ENCODE results near the gene STRAP. TPM values are rescaled to one million over a fixed set of nuclear protein-coding genes. Genes with fewer than 3 reads are reported as not detected.
A peak's percentile ranks its signal among the peaks of the same experiment; 100 is the strongest.
"Not testable (repeated sequence)": the region's sequence is repeated elsewhere in the genome, so short reads cannot be mapped to it uniquely, and the experiment has no call there.

The STRAP gene
- total RNA-seq, 1 donor from 2014 or later, result 68.3 TPM

GRCh38 chr12:15897433-15897832 is 15.2 kb downstream of the STRAP start:
- H3K27me3 ChIP-seq, result no peaks in the 10 kb centered on the region
- no peak overlapping the region for H3K4me3 ChIP-seq
- peaks cover 10% of the 10 kb centered on the region for H3K4me1 ChIP-seq
- intact Hi-C loops (cut with DNase I), result no loop called here
- no peak for TF ChIP-seq CTCF (IDR thresholded peaks at IDR 0.05)
- DNase-seq (no peak), ATAC-seq (no peak)
- no peaks in the 10 kb centered on the region for H3K9me3 ChIP-seq
- no peak overlapping the region for H3K27ac ChIP-seq
- H3K36me3 ChIP-seq, result peaks cover 87% of the 10 kb centered on the region

- peak; percentile 69 for ATAC-seq
Measured at GRCh38 chr12:15899282-15899870, 17.2 kb downstream of the STRAP start.

GRCh38 chr12:15904378-15904920 is 22.3 kb downstream of the STRAP start:
- Histone ChIP-seq H3K9me3 (no peaks in the 10 kb centered on the region), H3K27ac (no peak overlapping the region), H3K4me3 (no peak overlapping the region), H3K36me3 (peaks cover 69% of the 10 kb centered on the region), H3K27me3 (no peaks in the 10 kb centered on the region), H3K4me1 (no peaks in the 10 kb centered on the region)
- no peak for TF ChIP-seq CTCF (IDR thresholded peaks at IDR 0.05)
- no peak for DNase-seq
- ATAC-seq, result no peak
- intact Hi-C loops (cut with DNase I), result no loop called here

More at GRCh38 chr12:15899282-15899870, 17.2 kb downstream of the STRAP start:
- Histone ChIP-seq H3K4me1 (peaks cover 10% of the 10 kb centered on the region), H3K27ac (no peak overlapping the region), H3K4me3 (no peak overlapping the region), H3K36me3 (peaks cover 90% of the 10 kb centered on the region), H3K9me3 (no peaks in the 10 kb centered on the region), H3K27me3 (no peaks in the 10 kb centered on the region)
- TF ChIP-seq CTCF (IDR thresholded peaks at IDR 0.05), result peak; percentile 76
- DNase-seq, result no peak
- intact Hi-C loops (cut with DNase I), result no loop called here

GRCh38 chr12:15910468-15910863 is 28.3 kb downstream of the STRAP start:
- no peak for ATAC-seq
- H3K36me3 ChIP-seq, result peaks cover 13% of the 10 kb centered on the region
- no peak for TF ChIP-seq CTCF (IDR thresholded peaks at IDR 0.05)
- peak overlapping the region; percentile 81 for H3K4me3 ChIP-seq
- H3K9me3 ChIP-seq, result no peaks in the 10 kb centered on the region
- H3K4me1 ChIP-seq, result peaks cover 4% of the 10 kb centered on the region
- peak overlapping the region; percentile 95 for H3K27ac ChIP-seq
- no peaks in the 10 kb centered on the region for H3K27me3 ChIP-seq
- no peak for DNase-seq
- intact Hi-C loops (cut with DNase I), result no loop called here

- H3K4me1 ChIP-seq, result peaks cover 4% of the 10 kb centered on the region
- H3K27me3 ChIP-seq, result no peaks in the 10 kb centered on the region
- peaks cover 11% of the 10 kb centered on the region for H3K36me3 ChIP-seq
- H3K9me3 ChIP-seq, result no peaks in the 10 kb centered on the region
- intact Hi-C loops (cut with DNase I), result no loop called here
- TF ChIP-seq CTCF (IDR thresholded peaks at IDR 0.05), result no peak
- peak within 1 kb of the TSS; percentile 81 for H3K4me3 ChIP-seq
- H3K27ac ChIP-seq, result peak within 1 kb of the TSS; percentile 95
- DNase-seq, result peak; percentile 93
- ATAC-seq, result peak; percentile 100
Measured at GRCh38 chr12:15910864-15911721, 28.9 kb downstream of the STRAP start, which contains the start of gene DERA. TSS of gene DERA (plus strand) at chr12:15911332. CDS start at chr12:15911384, 52 bp downstream.

- Histone ChIP-seq H3K4me3 (peak overlapping the region; percentile 81), H3K27ac (peak overlapping the region; percentile 95)
- intact Hi-C loops (cut with DNase I); H3K27me3 ChIP-seq; H3K36me3 ChIP-seq; DNase-seq; ATAC-seq; H3K9me3 ChIP-seq; H3K4me1 ChIP-seq: not testable (repeated sequence)
Measured at GRCh38 chr12:15911931-15912330, 29.7 kb downstream of the STRAP start.

GRCh38 chr12:15914131-15914530 is 31.9 kb downstream of the STRAP start:
- H3K4me1 ChIP-seq; H3K9me3 ChIP-seq; H3K4me3 ChIP-seq; H3K27me3 ChIP-seq; H3K36me3 ChIP-seq; H3K27ac ChIP-seq; intact Hi-C loops (cut with DNase I); ATAC-seq; DNase-seq: not testable (repeated sequence)
